MM.1S (cell line): ENCODE results near the gene RGL3.
A peak's percentile ranks its signal among the peaks of the same experiment; 100 is the strongest.
"Not testable (repeated sequence)": the region's sequence is repeated elsewhere in the genome, so short reads cannot be mapped to it uniquely, and the experiment has no call there.

Experiments
- DNase-seq: peaks from one replicate; pipeline ENCODE4 v3.0.0-alpha.2; 2015
- H2AFZ ChIP-seq: fragments of 300-600 bp; sonication (generic); 2 replicates; pipeline ENCODE4 v1.6.0; 2016; ENCODE audit warnings: antibody characterized with exemption, low read length
- H3F3A ChIP-seq: fragments of 300-600 bp; sonication (generic); 2 replicates; pipeline ENCODE4 v1.6.1; 2016; ENCODE audit warnings: mild to moderate bottlenecking, antibody characterized with exemption, low read length, moderate library complexity, mixed read lengths; ENCODE audit not compliant: insufficient read depth
- H3K27ac ChIP-seq: fragments of 300-600 bp; sonication (generic); 2 replicates; pipeline ENCODE4 v1.5.1; 2016; ENCODE audit warnings: mild to moderate bottlenecking, low read length
- H3K27me3 ChIP-seq: fragments of 300-600 bp; sonication (generic); replicated peaks from 2 replicates; pipeline ENCODE4 v1.6.0; 2016; ENCODE audit warnings: low read length; ENCODE audit not compliant: insufficient read depth
- H3K36me3 ChIP-seq: fragments of 300-600 bp; sonication (generic); replicated peaks from 2 replicates; pipeline ENCODE4 v1.6.1; 2016; ENCODE audit warnings: mild to moderate bottlenecking, low read length, mixed read lengths; ENCODE audit not compliant: insufficient read depth
- H3K4me1 ChIP-seq: fragments of 300-600 bp; sonication (generic); 2 replicates; pipeline ENCODE4 v1.6.1; 2016; ENCODE audit warnings: low read length, mixed read lengths
- H3K4me2 ChIP-seq: fragments of 300-600 bp; sonication (generic); 2 replicates; pipeline ENCODE4 v1.6.0; 2016; ENCODE audit warnings: low read depth, low read length
- H3K4me3 ChIP-seq: fragments of 300-600 bp; sonication (generic); 2 replicates; pipeline ENCODE4 v1.5.1; 2016; ENCODE audit warnings: low read length, mixed read lengths
- H3K79me2 ChIP-seq: fragments of 300-600 bp; sonication (generic); 2 replicates; pipeline ENCODE4 v1.6.1; 2016; ENCODE audit warnings: mixed run types, low read length, mixed read lengths
- H3K9ac ChIP-seq: fragments of 300-600 bp; sonication (generic); 2 replicates; pipeline ENCODE4 v1.6.1; 2016; ENCODE audit warnings: low read length, mixed read lengths
- H3K9me2 ChIP-seq: fragments of 300-600 bp; sonication (generic); replicated peaks from 2 replicates; pipeline ENCODE4 v1.6.1; 2016; ENCODE audit warnings: mild to moderate bottlenecking, low read length, mixed read lengths; ENCODE audit not compliant: insufficient read depth
- H3K9me3 ChIP-seq: fragments of 300-600 bp; sonication (generic); replicated peaks from 2 replicates; pipeline ENCODE4 v1.6.1; 2016; ENCODE audit warnings: mild to moderate bottlenecking, low read length, mixed read lengths; ENCODE audit not compliant: insufficient read depth
- H4K20me1 ChIP-seq: fragments of 300-600 bp; sonication (generic); 2 replicates; pipeline ENCODE4 v1.6.1; 2016; ENCODE audit warnings: mild to moderate bottlenecking, low read length, moderate library complexity, mixed read lengths; ENCODE audit not compliant: insufficient read depth
- EZH2 ChIP-seq: fragments of 300-600 bp; sonication (generic); optimal IDR thresholded peaks from 2 replicates; pipeline ENCODE3; 2017; ENCODE audit warnings: low read depth, mild to moderate bottlenecking, antibody characterized with exemption, low read length, mixed read lengths
- EZH2phosphoT487 ChIP-seq: fragments of 300-600 bp; sonication (generic); IDR thresholded peaks from 2 replicates; pipeline ENCODE4 v1.6.1; 2018; ENCODE audit warnings: antibody characterized with exemption, low read length
- TF ChIP-seq, protein P1 (sequence below): fragments of 300-600 bp; sonication (generic); IDR thresholded peaks from 2 replicates; pipeline ENCODE4 v1.5.1; 2016; ENCODE audit warnings: antibody characterized with exemption, low read length, mixed read lengths

Gene RGL3

DNA sequence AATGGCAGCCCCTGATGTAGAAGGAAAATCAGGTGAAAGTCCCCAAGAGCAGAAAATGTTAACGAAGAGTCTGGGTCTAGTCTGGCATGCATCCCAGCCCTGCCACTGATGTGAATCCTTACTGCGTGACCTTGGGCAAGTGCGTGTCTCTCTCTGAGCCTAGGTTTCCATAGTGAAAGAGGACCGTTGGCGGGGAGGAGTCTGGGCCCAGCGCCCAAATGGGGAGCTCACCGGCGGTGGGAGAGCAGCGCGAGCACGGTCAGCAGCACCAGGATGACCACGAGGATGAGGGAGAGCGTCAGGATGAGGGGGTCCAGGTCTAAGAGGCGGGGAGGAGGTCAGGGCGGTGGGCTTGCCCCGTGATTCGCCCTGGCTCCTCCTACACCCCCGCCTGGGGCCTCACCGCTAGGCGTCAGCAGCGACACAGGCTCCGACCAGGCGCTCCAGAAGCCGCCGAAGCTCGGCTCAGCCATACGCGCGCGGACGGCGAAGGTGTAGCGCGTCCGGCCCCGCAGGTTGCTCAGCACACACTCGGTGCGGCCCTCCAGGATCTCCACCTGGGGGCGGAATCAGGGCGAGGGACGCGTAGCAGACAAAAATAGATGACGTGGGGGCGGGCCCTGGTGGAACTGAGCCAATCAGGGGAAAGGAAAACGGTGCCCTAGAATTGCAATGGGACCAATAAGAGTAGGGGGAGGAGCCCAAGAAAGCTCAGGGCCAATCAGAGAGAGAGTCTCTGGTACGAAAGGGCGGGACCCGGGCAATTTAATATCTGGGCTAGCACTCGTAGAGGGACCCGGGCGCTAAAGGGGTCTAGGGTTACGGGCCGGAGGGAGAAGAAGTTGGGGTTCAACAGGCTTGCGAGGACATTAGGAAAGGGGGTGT is 38.2 kb downstream of the RGL3 start:
- H3K9ac ChIP-seq = peak overlapping the region; percentile 80
- no peaks in the 10 kb centered on the region for H3K9me2 ChIP-seq
- no peaks in the 10 kb centered on the region for H3K36me3 ChIP-seq
- H3K4me1 ChIP-seq = peaks cover 26% of the 10 kb centered on the region
- H3K4me2 ChIP-seq = peak overlapping the region; percentile 79
- peak overlapping the region; percentile 88 for H3K4me3 ChIP-seq
- H4K20me1 ChIP-seq = no peaks in the 10 kb centered on the region
- H3K9me3 ChIP-seq = no peaks in the 10 kb centered on the region
- H3K27me3 ChIP-seq = peaks cover 23% of the 10 kb centered on the region
- TF ChIP-seq EZH2phosphoT487 (no peak), EZH2 (no peak)
- TF ChIP-seq, protein P1, sequence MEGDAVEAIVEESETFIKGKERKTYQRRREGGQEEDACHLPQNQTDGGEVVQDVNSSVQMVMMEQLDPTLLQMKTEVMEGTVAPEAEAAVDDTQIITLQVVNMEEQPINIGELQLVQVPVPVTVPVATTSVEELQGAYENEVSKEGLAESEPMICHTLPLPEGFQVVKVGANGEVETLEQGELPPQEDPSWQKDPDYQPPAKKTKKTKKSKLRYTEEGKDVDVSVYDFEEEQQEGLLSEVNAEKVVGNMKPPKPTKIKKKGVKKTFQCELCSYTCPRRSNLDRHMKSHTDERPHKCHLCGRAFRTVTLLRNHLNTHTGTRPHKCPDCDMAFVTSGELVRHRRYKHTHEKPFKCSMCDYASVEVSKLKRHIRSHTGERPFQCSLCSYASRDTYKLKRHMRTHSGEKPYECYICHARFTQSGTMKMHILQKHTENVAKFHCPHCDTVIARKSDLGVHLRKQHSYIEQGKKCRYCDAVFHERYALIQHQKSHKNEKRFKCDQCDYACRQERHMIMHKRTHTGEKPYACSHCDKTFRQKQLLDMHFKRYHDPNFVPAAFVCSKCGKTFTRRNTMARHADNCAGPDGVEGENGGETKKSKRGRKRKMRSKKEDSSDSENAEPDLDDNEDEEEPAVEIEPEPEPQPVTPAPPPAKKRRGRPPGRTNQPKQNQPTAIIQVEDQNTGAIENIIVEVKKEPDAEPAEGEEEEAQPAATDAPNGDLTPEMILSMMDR = peak; percentile 78
- H3K27ac ChIP-seq = peak overlapping the region; percentile 92
- H2AFZ ChIP-seq = peak overlapping the region; percentile 93
- peaks cover 7% of the 10 kb centered on the region for H3K79me2 ChIP-seq
- DNase-seq = peak; percentile 98
- peaks cover 20% of the 10 kb centered on the region; the same call in 1 of the 2 replicates for H3F3A ChIP-seq

DNA sequence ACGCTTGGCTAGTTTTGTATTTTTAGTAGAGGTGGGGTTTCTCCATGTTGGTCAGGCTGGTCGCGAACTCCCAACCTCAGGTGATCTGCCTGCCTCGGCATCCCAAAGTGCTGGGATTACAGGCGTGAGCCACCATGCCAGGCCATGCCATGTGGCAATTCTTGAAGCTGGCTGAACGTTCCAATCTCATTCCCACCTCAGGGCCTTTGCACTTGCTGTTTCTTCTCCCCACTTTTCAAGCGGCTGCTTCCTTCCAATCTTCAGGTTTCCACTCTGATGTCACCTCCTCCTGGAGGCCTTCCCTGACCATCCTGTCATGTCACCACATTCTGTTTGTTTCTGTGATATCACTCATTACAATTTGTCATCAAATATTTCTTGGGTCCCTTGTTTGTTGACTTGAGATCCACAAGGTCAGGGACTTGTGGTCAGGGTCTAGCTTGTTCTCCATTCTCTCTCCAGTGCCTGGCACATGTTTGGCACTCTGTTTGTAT is 39.2 kb downstream of the RGL3 start:
- Histone ChIP-seq H3K4me1 (peaks cover 30% of the 10 kb centered on the region), H3K79me2 (peaks cover 12% of the 10 kb centered on the region), H3K4me2 (peak overlapping the region; percentile 79), H3K27me3 (peaks cover 21% of the 10 kb centered on the region), H3K27ac (peak overlapping the region; percentile 92; the same call in 1 of the 2 replicates), H3K9ac (peak overlapping the region; percentile 80; the same call in 1 of the 2 replicates), H3K9me2 (no peaks in the 10 kb centered on the region), H3K4me3 (peak overlapping the region; percentile 88), H3K9me3 (no peaks in the 10 kb centered on the region), H2AFZ (peak overlapping the region; percentile 93), H3K36me3 (no peaks in the 10 kb centered on the region), H3F3A (peaks cover 20% of the 10 kb centered on the region; the same call in 1 of the 2 replicates), H4K20me1 (no peaks in the 10 kb centered on the region)
- DNase-seq = no peak
- TF ChIP-seq, protein P1 = no peak
- no peak for TF ChIP-seq EZH2phosphoT487
- TF ChIP-seq EZH2 = no peak

DNA sequence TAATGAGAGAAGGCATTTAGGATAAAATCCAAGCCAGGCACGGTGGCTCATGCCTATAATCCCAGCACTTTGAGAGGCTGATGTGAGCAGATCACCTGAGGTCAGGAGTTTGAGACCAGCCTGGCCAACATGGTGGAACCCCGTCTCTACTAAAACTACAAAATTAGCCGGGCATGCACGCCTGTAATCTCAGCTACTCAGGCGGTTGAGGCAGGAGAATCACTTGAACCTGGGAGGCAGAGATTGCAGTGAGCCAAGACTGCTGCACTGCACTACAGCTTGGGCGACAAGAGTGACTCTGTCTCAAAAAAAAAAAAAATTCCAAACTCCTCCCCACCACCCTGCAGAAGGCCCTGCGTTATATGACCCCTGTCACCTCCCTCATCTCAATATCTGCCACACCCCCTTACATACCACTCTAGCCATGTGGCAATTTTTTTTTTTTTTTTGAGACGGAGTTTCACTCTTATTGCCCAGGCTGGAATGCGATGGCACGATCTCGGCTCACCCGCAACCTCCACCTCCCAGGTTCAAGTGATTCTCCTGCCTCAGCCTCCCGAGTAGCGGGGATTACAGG is 39.8 kb downstream of the RGL3 start:
- not testable (repeated sequence) for H3K36me3 ChIP-seq, DNase-seq, H4K20me1 ChIP-seq, H3K9me3 ChIP-seq, H2AFZ ChIP-seq, H3K27ac ChIP-seq, H3K9me2 ChIP-seq, H3K4me3 ChIP-seq, H3K4me2 ChIP-seq, H3K9ac ChIP-seq
- Histone ChIP-seq H3F3A (peaks cover 20% of the 10 kb centered on the region; the same call in 1 of the 2 replicates), H3K4me1 (peaks cover 30% of the 10 kb centered on the region), H3K79me2 (peaks cover 12% of the 10 kb centered on the region), H3K27me3 (peaks cover 17% of the 10 kb centered on the region)
